Frontal cortex (tissue), 4 donors: Measurements from ENCODE around the gene FAM24B. TPM values are rescaled to one million over a fixed set of nuclear protein-coding genes. Genes with fewer than 3 reads are reported as not detected.

Experiments
- DNase-seq, 2 donors: peaks; one replicate each; pipeline ENCODE4 v3.0.0; 2012; ENCODE audit warnings: low spot score in 2 of 2
- FAIRE-seq: peaks from 2 replicates; lab custom pipeline; 2012; peaks lifted over from hg19 to GRCh38; lab: Jason Lieb, UNC
- total RNA-seq: library from RNA; depleted of rRNA; stranded (reverse); fragments of >200 nt; gene quantifications from one replicate; pipeline ENCODE4 v1.2.3, GENCODE V29; 2014
- donor health status: control.
- donor health status: control.
- donor health status: control.

FAM24B gene
- total RNA-seq, 1 donor from 2014 or later: 2.9 TPM

- DNase-seq: no peak
- no peak for FAIRE-seq
Observed at GRCh38 chr10:122835908-122836307, 43.5 kb downstream of the FAM24B start.

GRCh38 chr10:122830965-122831353, 48.4 kb downstream of the FAM24B start:
- FAIRE-seq: no peak
- DNase-seq: no peak

- FAIRE-seq (no peak), DNase-seq (no peak)
Observed at GRCh38 chr10:122830273-122830964, 49.0 kb downstream of the FAM24B start.

- no peak for FAIRE-seq
- no peak for DNase-seq
Observed at GRCh38 chr10:122829454-122829853, 49.9 kb downstream of the FAM24B start.

GRCh38 chr10:122828716-122829255, 50.6 kb downstream of the FAM24B start:
- FAIRE-seq: no peak
- no peak for DNase-seq

- DNase-seq (no peak), FAIRE-seq (no peak)
Observed at GRCh38 chr10:122827302-122827701, 52.1 kb downstream of the FAM24B start.

GRCh38 chr10:122822973-122823690, 56.2 kb downstream of the FAM24B start:
- DNase-seq (no peak), FAIRE-seq (no peak)

- FAIRE-seq (no peak), DNase-seq (no peak)
Observed at GRCh38 chr10:122821808-122822207, 57.6 kb downstream of the FAM24B start.

GRCh38 chr10:122815458-122815857, 63.9 kb downstream of the FAM24B start:
- FAIRE-seq (no peak), DNase-seq (no peak)

- FAIRE-seq: no peak
- DNase-seq: no peak
Observed at GRCh38 chr10:122814493-122814892, 64.9 kb downstream of the FAM24B start.

GRCh38 chr10:122812751-122813150, 66.6 kb downstream of the FAM24B start:
- FAIRE-seq: no peak
- DNase-seq: no peak

GRCh38 chr10:122802282-122802681, 77.1 kb downstream of the FAM24B start:
- FAIRE-seq (no peak), DNase-seq (no peak)

Other genes starting within 250 kb of the FAM24B start
- gene C10orf120, start 179.7 kb downstream of the FAM24B start, total RNA-seq: not detected
- 0.41 TPM for gene CUZD1, start 33.7 kb downstream of the FAM24B start, total RNA-seq
- not detected for gene FAM24A, start 31.0 kb upstream of the FAM24B start, total RNA-seq
- gene C10orf88, start 74.6 kb upstream of the FAM24B start, total RNA-seq: 34.6 TPM
- gene PSTK, start 100.8 kb upstream of the FAM24B start, total RNA-seq: 9.8 TPM
- 9.8 TPM for gene IKZF5, start 129.2 kb upstream of the FAM24B start, total RNA-seq
- 14.3 TPM for gene ACADSB, start 129.4 kb upstream of the FAM24B start, total RNA-seq